Colon (tissue), 2 donors: ENCODE results near the gene MXRA5.
"Not testable (repeated sequence)": the region's sequence is repeated elsewhere in the genome, so short reads cannot be mapped to it uniquely, and the experiment has no call there.

ENCODE experiments used
- FAIRE-seq: peaks from 2 replicates; lab custom pipeline; 2012; peaks lifted over from hg19 to GRCh38; lab: Jason Lieb, UNC
- donor health status: control.
- donor health status: control.

MXRA5 gene

DNA sequence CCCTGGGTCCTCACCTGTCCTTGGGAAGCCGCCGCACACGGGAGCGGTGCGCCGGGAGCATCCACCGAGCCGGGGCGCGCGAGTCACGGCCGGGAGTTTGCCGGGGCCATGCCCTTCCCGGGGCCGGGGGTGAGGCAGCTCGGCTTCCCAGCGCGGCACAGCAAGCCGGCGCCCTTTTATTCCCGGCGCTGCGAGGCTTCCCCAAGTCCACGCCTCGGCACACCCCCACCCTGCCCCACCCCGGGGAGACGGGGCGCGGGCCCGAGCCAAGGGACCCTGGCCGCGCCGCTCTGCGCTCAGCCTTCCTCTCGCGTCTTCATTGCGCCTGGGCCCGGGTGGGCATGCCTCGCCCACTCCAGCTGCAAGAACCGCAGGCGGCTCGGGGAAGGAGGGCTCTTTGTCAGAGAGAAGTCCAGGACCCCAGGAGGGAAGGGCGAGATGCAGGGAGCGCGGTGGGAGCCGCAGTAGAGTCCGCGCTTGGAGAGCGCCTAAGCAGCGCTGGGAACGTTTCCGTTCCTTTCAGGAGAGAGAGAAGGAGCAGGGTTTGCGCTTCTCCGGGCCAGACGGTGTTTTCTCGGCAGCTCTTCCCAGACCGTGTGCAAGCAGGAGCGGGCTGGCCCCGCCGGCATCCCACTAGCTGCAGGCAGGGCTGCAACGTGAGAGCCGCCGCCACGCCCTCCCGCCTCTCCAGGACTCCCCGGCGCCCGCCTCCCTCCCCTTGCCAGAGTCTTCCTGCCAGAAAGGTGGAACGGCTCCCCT, at the start of gene MXRA5:
Gene MXRA5 (minus strand): TSS at position 152 of the 759 bp plus-strand sequence. CDS start 2,819 bp downstream, outside the sequence.
- FAIRE-seq, result no peak

DNA sequence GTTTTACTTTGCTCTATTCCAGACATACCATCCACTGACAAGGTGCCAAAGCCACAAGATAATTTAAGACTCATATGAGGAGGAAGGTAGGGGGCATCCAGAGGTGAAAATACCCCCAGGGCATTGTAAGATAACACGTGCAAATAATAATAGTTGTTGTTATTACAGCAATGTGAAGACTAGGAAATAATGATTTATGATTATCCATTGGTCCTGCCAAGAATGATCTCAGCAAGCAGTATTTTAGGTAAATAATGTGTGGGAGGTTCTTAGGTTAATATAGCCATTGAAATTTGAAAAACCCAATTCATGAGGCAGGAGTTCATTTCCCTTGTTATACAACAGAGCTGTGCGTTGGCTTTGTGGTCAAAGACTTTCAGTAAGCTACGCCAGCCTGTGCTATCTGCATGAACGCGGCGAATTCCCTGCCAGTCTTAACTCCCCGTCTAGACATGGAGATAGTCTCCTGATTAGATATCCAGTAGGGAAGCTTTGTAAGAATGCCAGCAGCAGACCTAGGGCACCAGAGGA, 47.2 kb upstream of the MXRA5 start:
- no peak for FAIRE-seq

DNA sequence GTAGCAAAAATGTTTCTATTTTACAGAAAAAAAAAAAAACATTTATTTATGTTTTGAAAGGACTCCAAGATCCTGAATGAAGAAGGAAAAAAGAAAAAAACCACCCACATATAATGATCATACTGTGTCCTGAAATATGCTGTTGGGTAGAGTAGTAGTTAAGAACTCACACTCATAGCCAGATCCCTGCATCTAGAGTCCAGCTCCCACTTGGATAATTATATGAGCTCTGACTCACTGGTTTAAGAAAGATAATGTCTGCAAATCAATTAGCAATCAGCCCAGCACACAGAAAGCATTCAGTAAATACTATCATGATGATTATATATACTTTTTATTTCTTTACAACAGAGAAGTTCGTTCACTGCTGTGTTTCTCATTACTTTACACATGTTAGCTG, 46.7 kb upstream of the MXRA5 start:
- FAIRE-seq, result no peak

GRCh38 chrX:3388457-3388856, 42.0 kb upstream of the MXRA5 start:
- FAIRE-seq, result no peak

DNA sequence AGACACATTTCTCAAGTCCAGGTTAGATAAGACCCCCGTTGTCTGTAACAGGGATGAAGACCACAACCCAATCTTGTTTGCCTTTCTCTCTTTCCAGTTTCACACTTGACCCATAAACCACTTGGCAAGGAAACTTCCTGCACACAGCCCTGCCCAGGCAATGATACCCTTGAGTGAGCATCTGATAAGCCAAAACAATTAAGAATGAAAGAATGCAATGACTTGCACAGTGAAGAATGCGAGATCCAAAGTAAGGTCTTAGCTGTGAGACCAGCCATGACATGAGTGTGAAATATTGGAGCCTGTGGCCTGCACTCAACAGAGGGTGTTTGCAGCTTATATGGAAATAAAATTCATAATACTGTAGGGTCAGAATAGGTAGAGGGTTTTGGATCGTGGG, 37.9 kb upstream of the MXRA5 start:
- no peak for FAIRE-seq

DNA sequence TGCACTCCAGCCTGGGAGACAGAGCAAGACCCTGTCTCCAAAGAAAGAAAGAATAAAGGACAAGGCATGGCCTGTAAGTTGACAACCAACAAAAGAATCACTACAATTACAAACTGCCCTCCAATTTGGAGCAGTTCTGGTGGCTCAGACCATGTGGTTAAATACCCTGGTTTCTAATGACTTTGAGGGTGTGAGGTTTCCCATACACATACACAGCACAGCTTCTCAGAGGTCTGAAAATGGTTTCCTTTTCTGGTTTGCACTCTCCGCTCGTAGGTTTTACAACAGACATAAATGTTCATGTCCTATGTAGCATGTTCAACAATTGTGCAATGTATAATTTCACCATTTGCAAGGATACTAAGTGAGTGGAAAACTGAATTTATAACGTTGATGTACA, 34.2 kb upstream of the MXRA5 start:
- FAIRE-seq, result no peak

GRCh38 chrX:3379111-3379510, 32.7 kb upstream of the MXRA5 start:
- FAIRE-seq, result no peak

GRCh38 chrX:3378156-3378555, 31.7 kb upstream of the MXRA5 start:
- FAIRE-seq, result no peak

- no peak for FAIRE-seq
Observed at GRCh38 chrX:3377560-3377959, 31.1 kb upstream of the MXRA5 start.

GRCh38 chrX:3375878-3376508, 29.5 kb upstream of the MXRA5 start:
- peak; percentile 71 for FAIRE-seq

GRCh38 chrX:3374108-3374800, 27.8 kb upstream of the MXRA5 start:
- FAIRE-seq, result no peak

- no peak for FAIRE-seq
Observed at GRCh38 chrX:3371163-3371562, 24.7 kb upstream of the MXRA5 start.

- FAIRE-seq, result no peak
Observed at GRCh38 chrX:3370656-3371055, 24.2 kb upstream of the MXRA5 start.

- FAIRE-seq, result no peak
Observed at GRCh38 chrX:3362956-3363355, 16.5 kb upstream of the MXRA5 start.

- FAIRE-seq, result no peak
Observed at GRCh38 chrX:3360881-3361280, 14.4 kb upstream of the MXRA5 start.

- FAIRE-seq, result not testable (repeated sequence)
Observed at GRCh38 chrX:3352741-3353140, 6.3 kb upstream of the MXRA5 start.

- no peak for FAIRE-seq
Observed at GRCh38 chrX:3351276-3351675, 4.8 kb upstream of the MXRA5 start.

- no peak for FAIRE-seq
Observed at GRCh38 chrX:3348191-3348590, 1.7 kb upstream of the MXRA5 start.

- FAIRE-seq, result no peak
Observed at GRCh38 chrX:3345281-3346191, 916 bp downstream of the MXRA5 start.

DNA sequence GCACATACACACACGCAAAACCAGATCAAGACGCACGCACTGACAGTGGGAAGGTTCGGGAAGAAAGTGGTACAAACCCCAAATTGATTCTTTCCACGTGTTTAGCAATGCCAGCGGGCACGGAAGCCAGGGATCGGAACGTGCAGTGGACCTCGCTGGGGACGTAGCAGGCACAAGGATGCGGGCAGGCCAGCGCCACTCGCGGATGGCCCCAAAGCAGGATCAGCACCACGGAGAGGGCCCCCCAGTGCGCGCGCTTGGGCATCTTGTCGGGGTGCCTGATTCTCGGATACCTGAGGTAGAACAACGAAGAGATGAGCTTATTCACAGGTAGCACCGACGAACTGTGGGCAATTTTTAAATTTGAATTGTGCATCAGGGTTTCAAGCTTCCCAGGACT, 2.9 kb downstream of the MXRA5 start:
- not testable (repeated sequence) for FAIRE-seq

DNA sequence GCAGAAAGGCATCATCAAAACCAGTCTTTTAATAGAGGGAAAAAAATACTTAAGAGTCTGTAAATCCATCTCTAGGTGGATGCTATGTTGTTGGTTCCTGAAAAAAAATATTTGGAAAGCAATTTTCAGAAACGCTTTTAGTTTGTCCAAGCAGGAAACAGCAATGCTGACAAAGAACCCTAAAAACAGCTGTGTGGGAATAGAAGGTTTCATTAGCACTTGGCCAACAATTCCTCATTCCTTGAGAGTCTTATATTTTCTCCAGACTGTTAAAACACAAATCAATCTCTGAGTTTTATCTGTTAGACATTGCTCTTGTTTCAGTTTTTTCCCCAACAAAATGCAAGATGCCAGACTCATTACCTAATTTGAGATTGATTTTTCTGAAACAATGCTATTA, 6.4 kb downstream of the MXRA5 start:
- FAIRE-seq, result no peak

DNA sequence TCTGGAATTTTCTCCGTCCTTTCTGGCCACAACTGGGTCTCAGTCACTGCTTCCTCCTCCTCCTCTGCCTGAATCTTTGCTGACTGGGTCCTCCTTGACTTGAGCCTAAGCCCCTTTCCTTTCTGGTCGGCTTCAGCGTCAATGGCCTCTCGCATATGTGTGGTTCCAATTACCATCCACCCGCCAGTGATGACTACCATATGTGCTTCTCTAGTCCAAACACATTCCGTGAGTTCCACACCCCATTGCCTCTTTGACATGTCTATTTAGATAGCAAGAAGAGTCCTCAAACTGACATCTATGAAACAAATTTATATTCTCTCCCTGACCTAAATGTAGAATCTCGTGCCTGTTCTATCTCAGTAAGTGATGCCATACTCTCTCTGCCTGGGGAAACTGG, 19.8 kb downstream of the MXRA5 start:
- FAIRE-seq, result no peak
